ENCODE data around the gene COL4A1.
"Not testable (repeated sequence)": the region's sequence is repeated elsewhere in the genome, so short reads cannot be mapped to it uniquely, and the experiment has no call there.

The COL4A1 gene

DNA sequence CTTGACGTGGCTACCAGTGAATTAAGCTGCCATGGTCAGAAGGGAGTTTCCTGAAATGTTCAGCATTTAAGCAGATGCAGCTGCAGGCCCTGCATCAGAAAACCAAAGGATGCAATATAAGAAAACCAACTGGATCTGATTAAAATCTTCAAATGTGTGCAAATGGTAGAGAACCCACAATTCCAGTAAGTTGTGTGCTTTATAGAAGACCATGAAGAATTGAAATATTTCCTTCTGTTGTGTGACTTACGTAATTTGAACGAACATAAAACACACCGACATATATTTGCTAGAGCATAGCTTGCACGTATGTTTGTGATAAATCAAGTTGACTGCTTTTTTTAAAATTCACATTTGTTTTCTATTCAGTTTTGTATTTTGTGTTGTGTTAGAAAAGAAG, 191.4 kb downstream of the COL4A1 start:
- no peak for TF ChIP-seq GABPA (IDR thresholded peaks at IDR 0.05; ENCODE audit: low read depth)
- TF ChIP-seq, protein P1, sequence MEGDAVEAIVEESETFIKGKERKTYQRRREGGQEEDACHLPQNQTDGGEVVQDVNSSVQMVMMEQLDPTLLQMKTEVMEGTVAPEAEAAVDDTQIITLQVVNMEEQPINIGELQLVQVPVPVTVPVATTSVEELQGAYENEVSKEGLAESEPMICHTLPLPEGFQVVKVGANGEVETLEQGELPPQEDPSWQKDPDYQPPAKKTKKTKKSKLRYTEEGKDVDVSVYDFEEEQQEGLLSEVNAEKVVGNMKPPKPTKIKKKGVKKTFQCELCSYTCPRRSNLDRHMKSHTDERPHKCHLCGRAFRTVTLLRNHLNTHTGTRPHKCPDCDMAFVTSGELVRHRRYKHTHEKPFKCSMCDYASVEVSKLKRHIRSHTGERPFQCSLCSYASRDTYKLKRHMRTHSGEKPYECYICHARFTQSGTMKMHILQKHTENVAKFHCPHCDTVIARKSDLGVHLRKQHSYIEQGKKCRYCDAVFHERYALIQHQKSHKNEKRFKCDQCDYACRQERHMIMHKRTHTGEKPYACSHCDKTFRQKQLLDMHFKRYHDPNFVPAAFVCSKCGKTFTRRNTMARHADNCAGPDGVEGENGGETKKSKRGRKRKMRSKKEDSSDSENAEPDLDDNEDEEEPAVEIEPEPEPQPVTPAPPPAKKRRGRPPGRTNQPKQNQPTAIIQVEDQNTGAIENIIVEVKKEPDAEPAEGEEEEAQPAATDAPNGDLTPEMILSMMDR (IDR thresholded peaks at IDR 0.05; ENCODE audit: insufficient read depth, low read length): no peak
- TF ChIP-seq, protein P2, sequence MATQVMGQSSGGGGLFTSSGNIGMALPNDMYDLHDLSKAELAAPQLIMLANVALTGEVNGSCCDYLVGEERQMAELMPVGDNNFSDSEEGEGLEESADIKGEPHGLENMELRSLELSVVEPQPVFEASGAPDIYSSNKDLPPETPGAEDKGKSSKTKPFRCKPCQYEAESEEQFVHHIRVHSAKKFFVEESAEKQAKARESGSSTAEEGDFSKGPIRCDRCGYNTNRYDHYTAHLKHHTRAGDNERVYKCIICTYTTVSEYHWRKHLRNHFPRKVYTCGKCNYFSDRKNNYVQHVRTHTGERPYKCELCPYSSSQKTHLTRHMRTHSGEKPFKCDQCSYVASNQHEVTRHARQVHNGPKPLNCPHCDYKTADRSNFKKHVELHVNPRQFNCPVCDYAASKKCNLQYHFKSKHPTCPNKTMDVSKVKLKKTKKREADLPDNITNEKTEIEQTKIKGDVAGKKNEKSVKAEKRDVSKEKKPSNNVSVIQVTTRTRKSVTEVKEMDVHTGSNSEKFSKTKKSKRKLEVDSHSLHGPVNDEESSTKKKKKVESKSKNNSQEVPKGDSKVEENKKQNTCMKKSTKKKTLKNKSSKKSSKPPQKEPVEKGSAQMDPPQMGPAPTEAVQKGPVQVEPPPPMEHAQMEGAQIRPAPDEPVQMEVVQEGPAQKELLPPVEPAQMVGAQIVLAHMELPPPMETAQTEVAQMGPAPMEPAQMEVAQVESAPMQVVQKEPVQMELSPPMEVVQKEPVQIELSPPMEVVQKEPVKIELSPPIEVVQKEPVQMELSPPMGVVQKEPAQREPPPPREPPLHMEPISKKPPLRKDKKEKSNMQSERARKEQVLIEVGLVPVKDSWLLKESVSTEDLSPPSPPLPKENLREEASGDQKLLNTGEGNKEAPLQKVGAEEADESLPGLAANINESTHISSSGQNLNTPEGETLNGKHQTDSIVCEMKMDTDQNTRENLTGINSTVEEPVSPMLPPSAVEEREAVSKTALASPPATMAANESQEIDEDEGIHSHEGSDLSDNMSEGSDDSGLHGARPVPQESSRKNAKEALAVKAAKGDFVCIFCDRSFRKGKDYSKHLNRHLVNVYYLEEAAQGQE (IDR thresholded peaks at IDR 0.05; ENCODE audit: insufficient replicate concordance, low read depth): no peak
- TF ChIP-seq SPI1 (IDR thresholded peaks at IDR 0.05; ENCODE audit: borderline replicate concordance, low read depth): no peak
- TF ChIP-seq POLR2AphosphoS5 (IDR thresholded peaks at IDR 0.05; ENCODE audit: low read depth): no peak

DNA sequence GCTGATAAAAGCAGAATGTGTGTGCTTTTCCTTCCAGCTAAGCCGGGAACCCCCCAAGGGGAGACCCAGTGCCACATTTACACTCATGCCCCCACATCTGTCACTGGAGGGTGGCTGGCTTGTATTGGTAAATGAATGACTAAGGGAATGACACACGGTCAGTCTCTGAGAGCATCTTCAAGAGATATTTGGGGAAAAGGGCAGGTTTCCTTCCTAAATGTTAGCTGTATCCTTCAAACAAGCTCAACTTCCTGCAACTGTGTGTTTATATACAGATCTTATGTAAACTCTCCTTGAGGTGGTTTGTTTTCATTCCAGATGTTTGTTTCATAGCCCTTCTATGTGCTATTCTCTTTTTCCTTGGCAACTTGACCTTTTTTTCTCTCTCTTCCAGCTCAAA, 192.6 kb downstream of the COL4A1 start:
- no peak for DNase-seq (ENCODE audit: low read depth in 1 of 2, low spot score in 1 of 2)
- no peak overlapping the region for H3K27ac ChIP-seq (replicated peaks)
- H3K27me3 ChIP-seq (ENCODE audit: insufficient read depth, poor library complexity, severe bottlenecking): no peaks in the 10 kb centered on the region
- H3K4me3 ChIP-seq (replicated peaks; ENCODE audit: insufficient read depth, low read length): no peak overlapping the region
- no peak for TF ChIP-seq GABPA (IDR thresholded peaks at IDR 0.05; ENCODE audit: low read depth)
- TF ChIP-seq, protein P2 (IDR thresholded peaks at IDR 0.05; ENCODE audit: insufficient replicate concordance, low read depth): no peak
- no peak for TF ChIP-seq SPI1 (IDR thresholded peaks at IDR 0.05; ENCODE audit: borderline replicate concordance, low read depth)

More for the DNA sequence above, 191.4 kb downstream of the COL4A1 start:
- Histone ChIP-seq H3K27ac (replicated peaks) (no peak overlapping the region), H3K4me3 (replicated peaks; ENCODE audit: insufficient read depth, low read length) (no peak overlapping the region), H3K27me3 (ENCODE audit: insufficient read depth, poor library complexity, severe bottlenecking) (peaks cover 4% of the 10 kb centered on the region)
- no peak for DNase-seq (ENCODE audit: low read depth in 1 of 2, low spot score in 1 of 2)

DNA sequence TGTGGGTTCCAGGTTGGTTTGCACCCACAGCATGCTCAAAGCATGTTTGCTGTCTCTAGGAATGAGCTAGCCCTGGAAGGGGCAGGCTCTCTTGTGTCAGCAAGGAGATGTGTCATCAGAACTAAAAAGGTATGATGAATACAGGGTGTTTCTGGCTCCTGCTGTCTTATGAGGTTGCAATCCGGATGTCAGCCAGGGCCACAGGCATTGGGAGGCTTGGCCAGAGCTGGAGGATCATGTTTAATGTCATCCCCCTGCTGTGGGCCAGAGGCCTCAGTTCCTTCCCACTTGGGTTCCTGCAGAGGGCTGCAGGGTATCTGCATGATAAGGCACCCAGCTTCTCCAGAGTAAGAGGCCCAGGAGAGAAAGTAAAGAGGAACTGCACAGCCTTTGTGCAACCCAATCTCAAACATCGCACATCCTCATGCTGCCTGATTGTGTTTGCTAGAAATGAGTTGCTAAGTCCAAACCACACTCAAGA, 193.6 kb downstream of the COL4A1 start:
- H3K27me3 ChIP-seq (ENCODE audit: insufficient read depth, poor library complexity, severe bottlenecking): no peaks in the 10 kb centered on the region
- peak; percentile 90 to 92 for DNase-seq (ENCODE audit: low read depth in 1 of 2, low spot score in 1 of 2)
- H3K4me3 ChIP-seq (replicated peaks; ENCODE audit: insufficient read depth, low read length): no peak overlapping the region
- TF ChIP-seq GABPA (IDR thresholded peaks at IDR 0.05; ENCODE audit: low read depth): no peak
- TF ChIP-seq SPI1 (IDR thresholded peaks at IDR 0.05; ENCODE audit: borderline replicate concordance, low read depth): peak; percentile 98
- TF ChIP-seq POLR2AphosphoS5 (IDR thresholded peaks at IDR 0.05; ENCODE audit: low read depth): no peak
- H3K27ac ChIP-seq (replicated peaks): peak overlapping the region; percentile 39

DNA sequence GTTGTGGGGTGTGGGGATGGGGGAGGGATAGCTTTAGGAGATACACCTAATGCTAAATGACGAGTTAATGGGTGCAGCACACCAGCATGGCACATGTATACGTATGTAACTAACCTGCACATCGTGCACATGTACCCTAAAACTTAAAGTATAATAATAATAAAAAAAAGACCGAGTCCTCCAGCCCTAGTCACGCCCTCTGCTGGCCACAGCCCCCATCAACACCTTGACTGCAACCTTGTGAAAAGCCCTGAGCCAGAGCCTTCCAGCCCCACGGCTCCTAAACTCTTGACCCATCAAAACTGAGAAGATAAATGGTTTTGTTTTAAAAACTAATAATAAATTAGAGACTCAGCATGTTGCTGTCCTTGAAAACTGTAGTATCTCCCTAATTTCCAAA, 194.6 kb downstream of the COL4A1 start:
- not testable (repeated sequence) for H3K27ac ChIP-seq (replicated peaks); H3K4me3 ChIP-seq (replicated peaks; ENCODE audit: insufficient read depth, low read length); H3K27me3 ChIP-seq (ENCODE audit: insufficient read depth, poor library complexity, severe bottlenecking)
- peak in 1 of 2 experiments; percentile 41 for DNase-seq (ENCODE audit: low read depth in 1 of 2, low spot score in 1 of 2)

DNA sequence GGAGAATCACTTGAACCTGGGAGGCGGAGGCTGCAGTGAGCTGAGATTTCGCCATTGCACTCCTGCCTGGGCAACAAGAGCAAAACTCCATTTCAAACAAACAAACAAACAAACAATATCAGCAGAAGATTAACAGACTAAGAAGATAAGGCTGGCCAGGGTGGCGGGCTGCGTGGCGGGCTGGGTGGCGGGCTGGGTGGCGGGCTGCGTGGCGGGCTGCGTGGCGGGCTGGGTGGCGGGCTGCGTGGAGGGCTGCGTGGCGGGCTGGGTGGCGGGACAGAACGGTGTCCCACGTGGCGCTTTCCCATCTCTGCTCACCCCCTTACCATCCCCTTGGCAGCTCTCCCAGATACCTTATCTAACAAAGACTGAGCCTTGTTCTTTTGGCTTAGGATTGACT, 196.2 kb downstream of the COL4A1 start:
- TF ChIP-seq, protein P2 (IDR thresholded peaks at IDR 0.05; ENCODE audit: insufficient replicate concordance, low read depth): no peak
- TF ChIP-seq POLR2AphosphoS5 (IDR thresholded peaks at IDR 0.05; ENCODE audit: low read depth) (no peak), GABPA (IDR thresholded peaks at IDR 0.05; ENCODE audit: low read depth) (no peak), SPI1 (IDR thresholded peaks at IDR 0.05; ENCODE audit: borderline replicate concordance, low read depth) (no peak)
- TF ChIP-seq, protein P1 (IDR thresholded peaks at IDR 0.05; ENCODE audit: insufficient read depth, low read length): no peak
- Histone ChIP-seq H3K27ac (replicated peaks) (no peak overlapping the region), H3K27me3 (ENCODE audit: insufficient read depth, poor library complexity, severe bottlenecking) (no peaks in the 10 kb centered on the region), H3K4me3 (replicated peaks; ENCODE audit: insufficient read depth, low read length) (no peak overlapping the region)
- no peak for DNase-seq (ENCODE audit: low read depth in 1 of 2, low spot score in 1 of 2)
